HG02642 (cell line): ENCODE results near the gene THBS2.
"Not testable (repeated sequence)": the region's sequence is repeated elsewhere in the genome, so short reads cannot be mapped to it uniquely, and the experiment has no call there.

Experiments used
- ATAC-seq: cut with Tn5 transposase; IDR thresholded peaks from one replicate; pipeline ENCODE4 v1.9.1; 2021; ENCODE audit warnings: mild to moderate bottlenecking; ENCODE audit not compliant: unreplicated experiment, poor library complexity

The THBS2 gene

GRCh38 chr6:169214789-169215188, 38.9 kb downstream of the THBS2 start:
- not testable (repeated sequence) for ATAC-seq

- no peak for ATAC-seq
These were observed 39.7 kb downstream of the THBS2 start for GRCh38 chr6:169213814-169214520.

GRCh38 chr6:169212897-169213813, 40.5 kb downstream of the THBS2 start:
- ATAC-seq, result peak; percentile 100

DNA sequence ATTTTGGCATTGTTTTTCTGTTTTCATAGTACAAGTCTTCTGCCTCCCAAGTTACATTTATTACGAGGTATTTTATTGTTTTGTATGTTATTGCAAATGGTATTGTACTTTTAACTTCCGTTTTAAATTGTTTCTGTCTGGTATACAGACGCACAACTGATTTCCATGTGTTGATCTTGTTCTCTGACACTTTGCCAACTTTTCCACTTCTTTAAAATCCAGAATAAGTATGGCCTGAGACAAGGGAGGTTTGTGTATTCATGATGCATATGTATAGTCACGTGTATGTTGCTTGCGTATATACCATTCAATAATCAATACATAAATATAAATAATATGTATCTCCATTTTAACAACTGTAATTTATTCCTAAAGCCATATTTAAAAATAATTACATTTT, 41.2 kb downstream of the THBS2 start:
- no peak for ATAC-seq

- ATAC-seq, result no peak
These were observed 41.8 kb downstream of the THBS2 start for GRCh38 chr6:169211881-169212280.

- no peak for ATAC-seq
These were observed 43.0 kb downstream of the THBS2 start for GRCh38 chr6:169210611-169211010.

DNA sequence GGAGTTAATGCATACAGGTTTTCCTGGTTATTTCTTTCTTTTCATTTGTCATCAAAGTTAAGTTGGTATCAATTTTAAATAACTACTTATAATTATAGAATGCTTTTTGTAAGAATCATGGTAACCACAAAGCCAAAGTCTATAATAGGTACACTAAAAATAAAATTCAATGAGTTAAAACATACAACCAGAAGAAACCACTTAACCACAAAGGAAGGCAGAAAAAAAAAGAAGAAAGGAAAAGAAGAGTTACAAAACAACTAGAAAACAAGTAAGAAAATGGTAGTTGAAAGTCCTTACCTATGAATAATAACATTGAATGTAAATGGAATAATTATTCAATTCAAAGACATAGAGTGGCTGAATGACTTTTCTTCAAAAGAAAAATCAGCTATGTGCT, 45.6 kb downstream of the THBS2 start:
- ATAC-seq, result no peak

DNA sequence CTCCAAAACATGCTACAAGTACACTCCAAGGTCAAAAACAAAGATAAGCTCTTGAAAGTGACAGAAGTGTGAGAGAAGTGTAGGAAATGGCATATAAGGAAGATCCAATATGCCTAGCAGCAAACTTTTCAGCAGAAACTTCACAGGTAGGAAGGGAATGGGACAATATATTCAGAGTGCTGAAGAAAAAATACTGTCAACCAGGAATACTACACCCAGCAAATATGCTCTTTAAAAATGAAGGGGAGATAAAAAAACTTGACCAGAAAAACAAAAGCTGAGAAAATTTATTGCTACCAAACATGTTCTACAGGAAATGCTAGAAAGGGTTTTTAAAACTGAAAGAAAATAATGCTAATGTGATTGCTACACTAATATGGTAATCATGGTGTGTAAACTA, 46.2 kb downstream of the THBS2 start:
- ATAC-seq, result no peak

GRCh38 chr6:169205176-169206160, 48.2 kb downstream of the THBS2 start:
- no peak for ATAC-seq

- no peak for ATAC-seq
These were observed 49.5 kb downstream of the THBS2 start for GRCh38 chr6:169204167-169204566.

GRCh38 chr6:169201985-169202384, 51.7 kb downstream of the THBS2 start:
- ATAC-seq, result no peak

DNA sequence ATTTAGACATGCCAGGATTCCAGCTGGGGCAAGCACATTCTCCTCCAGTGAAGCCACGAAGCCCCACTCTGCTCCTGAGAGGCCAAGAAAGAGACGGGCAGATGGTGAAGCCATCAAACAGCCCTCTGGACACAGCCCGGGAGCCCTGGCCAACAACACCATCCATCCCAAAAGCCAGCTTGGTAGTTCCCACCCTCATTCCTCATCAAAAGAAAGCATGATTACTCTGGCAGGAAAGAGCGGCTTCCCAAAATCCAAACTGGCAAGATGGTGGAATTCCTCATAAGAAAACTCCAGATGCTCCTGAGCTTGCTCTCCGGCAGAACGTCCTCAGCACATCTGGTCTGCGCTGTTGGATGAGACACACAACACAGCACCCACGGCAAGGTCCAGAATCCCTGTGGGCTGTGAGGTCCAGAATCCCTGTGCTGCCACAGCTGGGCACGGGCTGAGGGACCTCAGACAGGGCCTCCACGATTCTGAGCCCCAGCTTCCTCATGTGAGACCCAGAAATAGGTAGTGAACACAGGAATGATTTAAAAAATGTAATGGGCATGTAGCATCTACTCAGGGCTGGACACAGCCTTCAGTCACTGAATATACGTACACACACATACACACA, 52.6 kb downstream of the THBS2 start:
- ATAC-seq, result no peak

DNA sequence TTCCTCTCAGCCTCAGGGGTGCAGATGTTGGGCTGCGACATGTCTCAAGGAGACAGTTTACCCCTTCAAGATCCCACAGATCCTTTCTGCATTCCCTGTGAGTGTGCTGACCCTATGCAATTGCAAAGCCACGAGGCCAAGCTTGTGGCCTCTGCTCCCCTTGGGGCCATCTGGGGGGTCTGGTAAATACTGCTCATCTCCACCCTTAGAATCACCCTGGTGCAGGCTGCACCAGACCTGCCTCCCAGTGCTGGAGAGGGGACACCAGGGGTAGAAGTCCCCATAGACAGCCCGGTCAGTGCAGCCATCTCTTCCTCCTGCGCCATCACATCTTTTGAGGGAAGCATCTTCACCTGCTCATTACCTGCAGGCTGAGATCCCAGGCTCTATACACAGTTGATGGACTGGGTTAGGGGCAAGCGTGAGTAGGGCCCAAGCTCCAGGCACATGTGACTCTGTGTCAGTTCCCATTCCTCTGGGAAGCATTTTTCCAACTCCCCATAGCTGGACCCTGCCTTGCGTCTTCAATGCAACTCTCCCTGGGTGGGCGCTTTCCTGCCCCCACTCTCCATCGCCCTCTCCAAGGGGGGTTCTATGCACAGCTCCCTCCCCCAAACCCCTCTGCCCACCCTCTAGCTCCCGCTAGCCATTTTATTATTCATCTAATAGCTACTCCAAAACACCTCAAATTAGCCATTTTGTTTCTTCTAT, 53.9 kb downstream of the THBS2 start:
- ATAC-seq, result no peak

- no peak for ATAC-seq
These were observed 54.8 kb downstream of the THBS2 start for GRCh38 chr6:169198885-169199284.

DNA sequence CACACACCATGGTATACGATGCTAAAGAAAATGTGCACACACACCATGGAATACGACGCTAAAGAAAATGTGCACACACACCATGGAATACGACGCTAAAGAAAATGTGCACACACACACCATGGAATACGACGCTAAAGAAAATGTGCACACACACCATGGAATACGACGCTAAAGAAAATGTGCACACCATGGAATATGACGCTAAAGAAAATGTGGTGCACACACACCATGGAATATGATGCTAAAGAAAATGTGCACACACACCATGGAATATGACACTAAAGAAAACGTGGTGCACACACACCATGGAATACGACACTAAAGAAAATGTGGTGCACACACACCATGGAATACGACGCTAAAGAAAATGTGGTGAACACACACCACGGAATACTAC, 55.7 kb downstream of the THBS2 start:
- not testable (repeated sequence) for ATAC-seq

GRCh38 chr6:169196279-169196678, 57.4 kb downstream of the THBS2 start:
- ATAC-seq, result not testable (repeated sequence)

DNA sequence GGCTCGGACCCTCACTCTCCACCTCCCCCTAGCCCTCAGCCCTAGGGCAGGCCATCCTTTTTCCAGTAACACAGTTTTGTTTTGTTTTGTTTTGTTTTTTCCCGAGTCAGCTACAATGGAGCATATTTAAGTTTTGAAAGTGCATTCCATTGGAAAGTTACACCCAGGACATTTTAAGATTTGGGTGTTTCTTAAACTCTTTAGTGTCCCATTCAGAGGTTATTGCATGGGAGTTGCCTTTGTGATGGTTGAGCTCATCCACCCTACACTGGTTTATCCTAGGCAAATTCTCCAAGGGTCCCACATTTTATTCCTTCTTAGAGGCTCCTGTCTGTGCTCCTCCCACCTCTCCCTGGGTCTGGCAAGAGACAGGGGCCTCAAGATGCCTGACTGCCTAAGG, 58.9 kb downstream of the THBS2 start:
- ATAC-seq, result no peak

DNA sequence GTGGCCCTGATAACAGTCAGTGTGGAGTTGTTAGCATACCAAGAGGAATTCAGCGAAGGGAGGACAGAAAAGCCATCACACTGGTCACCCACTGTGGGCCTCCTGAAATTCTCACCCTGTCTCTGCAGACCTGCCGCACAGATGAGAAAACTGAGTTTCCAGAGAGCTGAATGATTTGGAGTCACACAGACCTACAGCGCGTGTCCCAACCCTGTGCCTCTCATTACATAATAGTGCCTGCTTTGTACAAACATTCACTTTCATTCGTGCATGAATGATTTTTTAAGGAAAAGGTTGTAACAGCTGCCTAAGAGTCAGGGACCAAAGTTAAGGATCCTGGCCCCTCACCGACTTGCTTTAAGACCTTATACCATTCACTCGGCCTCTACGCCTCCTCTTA, 62.7 kb downstream of the THBS2 start:
- no peak for ATAC-seq

DNA sequence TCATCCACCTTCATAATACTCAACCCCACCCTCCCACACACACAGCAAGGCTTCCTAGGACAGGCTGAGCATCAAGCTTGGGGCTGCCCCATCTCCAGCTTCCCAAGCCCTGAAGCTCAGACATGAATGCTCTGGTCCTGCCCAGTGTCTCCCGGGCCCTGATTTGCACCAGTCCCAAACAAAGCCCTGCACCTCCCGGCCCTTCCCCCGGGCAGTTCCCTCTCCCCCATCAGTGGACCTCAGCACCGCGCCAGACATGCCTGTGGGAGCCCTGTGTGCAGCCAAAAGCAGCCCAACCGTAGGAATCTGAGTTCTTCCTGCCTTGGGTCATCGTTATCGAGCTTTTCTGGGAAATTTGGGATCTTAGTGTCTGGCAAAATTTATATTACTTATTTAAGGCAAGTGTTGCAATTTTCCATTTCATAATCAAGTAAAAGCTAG, 63.5 kb downstream of the THBS2 start:
- no peak for ATAC-seq
